GM18907 (cell line): ENCODE results near the gene TNIK.
A peak's percentile ranks its signal among the peaks of the same experiment; 100 is the strongest.

Source experiments
- ATAC-seq: cut with Tn5 transposase; IDR thresholded peaks from one replicate; pipeline ENCODE4 v1.9.1; 2021; ENCODE audit warnings: mild to moderate bottlenecking, moderate library complexity; ENCODE audit not compliant: unreplicated experiment

TNIK gene

DNA sequence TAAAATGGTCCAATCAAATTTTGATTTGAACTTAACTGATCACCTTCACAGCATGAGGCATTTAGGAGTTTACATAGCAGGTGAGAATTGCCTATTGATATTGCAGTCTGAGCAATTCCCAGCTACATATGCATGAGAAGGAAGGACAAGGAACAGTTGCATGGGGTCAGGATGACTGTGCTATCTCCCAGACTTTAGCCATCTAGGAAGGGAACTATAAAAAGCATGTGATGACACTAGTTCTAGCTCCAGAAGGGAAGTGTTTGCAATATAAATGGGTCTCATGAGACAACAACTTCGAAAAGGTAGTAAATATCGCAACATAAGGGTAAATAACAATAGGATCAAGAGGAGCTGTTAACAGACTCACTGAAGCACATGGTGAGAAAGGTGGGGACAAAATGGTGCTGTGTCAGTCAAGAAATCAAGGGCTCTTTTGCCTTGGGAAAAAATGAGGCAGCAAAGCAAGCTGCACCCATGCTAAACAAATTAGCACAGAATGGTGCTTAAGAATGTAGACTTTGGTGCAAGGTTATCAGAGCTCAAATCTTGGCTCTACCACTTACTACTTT, 343.3 kb downstream of the TNIK start:
- ATAC-seq, result no peak

DNA sequence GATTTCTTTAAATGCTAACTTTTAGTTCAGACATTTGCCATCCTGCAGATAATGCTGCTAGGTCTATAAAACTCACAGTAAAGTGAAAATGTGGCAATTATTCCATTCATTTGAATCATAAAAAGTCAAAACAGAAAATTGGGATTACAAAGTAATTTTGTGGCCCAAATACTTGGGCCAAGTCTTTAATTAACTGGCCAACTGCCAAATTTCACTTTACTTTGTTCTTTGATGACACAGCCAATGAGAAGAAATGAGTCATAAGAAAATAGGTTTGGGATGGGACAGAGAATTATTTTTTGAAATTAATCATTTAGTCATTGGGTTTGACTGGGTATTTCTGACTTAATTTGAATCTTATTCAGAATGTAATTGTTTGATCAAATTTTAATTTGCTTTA, 343.8 kb downstream of the TNIK start:
- ATAC-seq, result no peak

- no peak for ATAC-seq
Measured at GRCh38 chr3:171115667-171116066, 344.5 kb downstream of the TNIK start.

GRCh38 chr3:171113716-171114115, 346.5 kb downstream of the TNIK start:
- ATAC-seq, result no peak

GRCh38 chr3:171110715-171111114, 349.5 kb downstream of the TNIK start:
- ATAC-seq, result no peak

DNA sequence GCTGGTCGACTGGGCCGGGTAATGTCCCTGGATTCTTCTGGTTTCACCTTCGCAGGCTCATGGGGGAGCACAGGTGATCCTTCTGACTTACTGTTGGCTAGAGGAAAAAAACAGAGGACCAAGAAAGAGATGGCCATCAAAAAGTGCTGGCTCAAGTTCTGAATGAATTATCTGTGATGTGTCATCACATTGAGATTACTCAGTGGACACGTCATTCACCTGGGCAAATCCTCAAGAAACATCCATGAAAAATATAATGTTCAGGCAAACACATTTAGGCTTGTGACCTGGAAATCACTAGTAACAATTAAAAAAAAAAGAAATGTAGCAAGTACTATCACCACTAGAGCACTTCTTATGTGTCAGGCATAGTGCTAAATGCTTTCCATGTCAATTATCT, 352.1 kb downstream of the TNIK start:
- no peak for ATAC-seq

DNA sequence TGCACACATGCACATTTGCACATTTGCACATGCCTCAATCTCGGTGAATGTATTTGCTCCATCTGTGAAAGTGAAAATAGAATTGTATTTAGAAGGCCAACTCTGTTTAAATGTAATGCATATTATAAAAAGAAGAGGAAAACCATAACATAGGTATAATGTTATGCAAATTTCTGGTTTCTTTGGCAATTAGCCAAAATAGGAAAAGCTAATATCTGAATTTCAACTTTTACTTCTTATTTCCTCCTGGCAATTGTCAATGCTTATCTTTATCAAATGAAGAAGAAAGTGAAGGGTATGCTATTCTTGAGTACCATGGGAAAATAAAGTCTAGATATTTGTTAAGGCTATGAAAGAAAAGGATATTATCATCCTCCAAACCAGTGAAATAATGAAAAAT, 357.0 kb downstream of the TNIK start:
- ATAC-seq, result no peak

- ATAC-seq, result no peak
Measured at GRCh38 chr3:171101982-171102641, 358.1 kb downstream of the TNIK start.

DNA sequence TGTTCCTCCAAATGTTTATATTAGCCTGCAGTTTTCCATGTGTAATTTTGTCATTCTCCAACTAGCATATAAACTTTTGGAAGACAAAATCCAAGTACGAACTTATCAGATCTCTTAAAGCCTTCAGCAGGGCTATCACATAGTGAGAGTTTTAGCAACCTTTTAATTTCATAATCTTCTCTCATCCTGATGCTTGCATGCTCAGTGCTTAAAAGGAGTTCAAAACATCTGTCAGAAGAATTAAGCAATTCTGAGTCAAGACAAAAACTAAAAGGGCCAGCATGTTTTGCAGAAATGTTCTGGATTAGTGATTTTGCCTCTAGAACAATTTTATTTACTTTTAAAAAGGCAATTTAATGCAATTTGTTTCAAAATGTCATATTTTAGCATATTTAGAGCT, 360.3 kb downstream of the TNIK start:
- ATAC-seq, result no peak

DNA sequence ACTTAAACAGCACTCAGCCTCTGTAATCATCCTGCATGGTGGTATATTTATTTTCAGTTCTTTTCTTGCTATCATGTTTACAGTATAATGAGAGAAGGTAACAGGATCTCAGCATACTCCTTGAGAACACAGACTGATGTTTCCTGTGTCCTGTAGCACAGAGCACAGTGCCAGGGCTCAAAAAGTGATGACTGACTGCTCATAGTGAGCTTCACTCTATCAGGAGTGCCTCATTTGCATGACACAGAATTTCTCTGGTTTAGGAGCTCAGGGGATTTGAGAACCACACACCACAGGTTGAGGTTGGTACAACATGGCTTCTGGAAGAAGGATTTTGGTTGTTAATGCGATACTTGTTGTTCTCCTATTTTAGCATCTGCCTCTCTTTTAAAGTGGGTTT, 365.1 kb downstream of the TNIK start:
- ATAC-seq, result peak; percentile 98

- no peak for ATAC-seq
Measured at GRCh38 chr3:171094411-171094810, 365.8 kb downstream of the TNIK start.

- ATAC-seq, result no peak
Measured at GRCh38 chr3:171093462-171093861, 366.7 kb downstream of the TNIK start.

DNA sequence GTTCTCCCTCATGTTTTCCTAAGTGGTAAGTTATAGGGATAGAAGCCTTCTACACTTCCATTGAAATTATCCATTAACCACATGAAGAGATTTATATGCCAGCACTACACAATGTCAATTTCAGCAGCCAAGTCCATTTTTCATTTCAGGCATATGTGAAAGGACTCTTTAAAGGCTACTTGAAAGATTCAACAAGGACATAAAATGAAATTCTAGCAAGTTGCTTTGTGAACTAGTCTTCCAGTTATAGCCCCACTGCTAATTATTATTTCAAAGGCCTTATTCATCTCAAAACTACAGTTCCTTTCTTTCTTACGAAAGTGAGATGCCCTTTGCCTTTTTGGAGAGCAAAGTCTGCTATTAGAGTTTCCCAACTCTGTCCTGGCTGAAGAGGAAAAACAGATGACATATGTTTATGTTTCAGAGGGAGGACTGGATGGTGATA, 367.7 kb downstream of the TNIK start:
- ATAC-seq, result no peak

DNA sequence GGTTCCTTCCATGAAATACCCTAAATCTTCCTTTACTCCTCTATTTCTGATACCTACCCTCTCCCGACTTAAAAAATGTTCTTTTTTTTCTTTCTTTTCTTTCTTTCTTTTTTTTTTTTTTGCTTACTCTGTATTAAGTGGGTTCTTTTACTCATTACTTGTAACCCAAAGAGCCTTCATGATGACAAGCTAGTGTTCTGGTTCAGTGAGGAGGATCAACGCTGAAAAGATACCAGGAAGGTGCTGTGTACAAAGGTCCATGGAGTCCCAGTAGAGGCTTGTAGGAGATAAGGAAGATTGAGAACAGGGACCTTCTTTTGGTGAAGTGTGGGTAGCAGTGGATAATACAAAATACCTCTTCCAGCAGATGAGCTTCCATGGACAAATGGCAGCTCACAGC, 369.9 kb downstream of the TNIK start:
- no peak for ATAC-seq

GRCh38 chr3:171088964-171089754, 371.0 kb downstream of the TNIK start:
- no peak for ATAC-seq

GRCh38 chr3:171088496-171088895, 371.7 kb downstream of the TNIK start:
- ATAC-seq, result no peak

- ATAC-seq, result no peak
Measured at GRCh38 chr3:171086914-171087313, 373.3 kb downstream of the TNIK start.

DNA sequence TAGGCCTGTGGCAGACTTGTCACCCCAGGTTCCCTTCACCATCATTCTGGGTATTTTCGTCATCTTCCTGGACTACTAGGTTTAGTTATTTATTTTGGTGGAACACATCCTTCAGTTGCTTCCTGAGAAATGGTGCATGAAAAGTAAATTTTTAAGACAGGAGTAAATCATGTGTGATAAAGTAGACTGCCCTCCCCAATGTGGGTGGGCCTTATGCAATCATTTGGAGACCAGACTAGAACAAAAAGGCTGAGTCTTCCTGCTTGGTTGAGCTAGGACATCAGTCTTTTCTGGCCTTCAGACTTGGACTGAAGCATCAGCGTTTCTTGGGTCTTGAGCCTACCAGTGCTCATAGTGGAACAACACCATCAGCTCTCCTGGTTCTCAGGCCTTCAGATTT, 382.9 kb downstream of the TNIK start:
- no peak for ATAC-seq

- no peak for ATAC-seq
Measured at GRCh38 chr3:171072432-171072831, 387.8 kb downstream of the TNIK start.

DNA sequence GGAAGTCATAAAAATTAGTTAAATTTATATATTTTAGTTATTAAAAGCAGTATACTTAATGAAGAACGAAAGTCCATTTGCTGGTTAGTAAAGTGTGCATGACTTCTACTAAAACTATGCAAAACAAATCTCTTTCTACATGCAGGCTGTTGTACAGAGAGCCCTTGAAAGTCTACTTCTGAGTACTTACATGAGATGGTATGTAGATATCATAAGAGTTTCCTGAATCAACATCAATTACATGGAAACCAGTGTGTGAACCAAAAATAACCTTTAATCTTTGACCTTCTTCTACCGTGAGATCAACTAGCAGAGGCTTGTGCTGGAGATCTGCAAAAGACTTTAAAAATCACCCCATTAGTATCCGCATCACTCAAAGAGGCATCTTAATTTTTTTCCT, 391.5 kb downstream of the TNIK start:
- ATAC-seq, result no peak

DNA sequence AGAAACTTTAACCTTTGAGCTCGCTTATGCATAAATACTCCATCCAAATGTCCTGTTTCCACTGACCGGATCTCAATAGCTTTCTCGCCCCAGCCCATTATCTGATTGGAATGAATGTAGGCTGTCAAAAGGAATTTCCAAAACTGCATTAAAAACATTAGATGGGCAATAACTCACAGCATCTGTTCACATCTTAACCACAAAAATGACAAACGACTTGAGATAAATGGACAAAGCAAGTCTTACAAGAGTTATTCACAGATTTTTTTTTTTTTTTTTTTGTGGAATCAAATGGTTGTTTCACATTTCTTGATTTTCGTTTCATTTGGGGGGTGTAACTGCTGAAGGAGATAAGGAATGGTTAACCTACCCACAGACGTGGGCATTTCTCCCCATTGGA, 394.0 kb downstream of the TNIK start:
- ATAC-seq, result no peak

GRCh38 chr3:171065732-171066131, 394.5 kb downstream of the TNIK start:
- ATAC-seq, result no peak
